ENCODE results near the gene KCNJ16.
"Not testable (repeated sequence)": the region's sequence is repeated elsewhere in the genome, so short reads cannot be mapped to it uniquely, and the experiment has no call there.

Gene KCNJ16

DNA sequence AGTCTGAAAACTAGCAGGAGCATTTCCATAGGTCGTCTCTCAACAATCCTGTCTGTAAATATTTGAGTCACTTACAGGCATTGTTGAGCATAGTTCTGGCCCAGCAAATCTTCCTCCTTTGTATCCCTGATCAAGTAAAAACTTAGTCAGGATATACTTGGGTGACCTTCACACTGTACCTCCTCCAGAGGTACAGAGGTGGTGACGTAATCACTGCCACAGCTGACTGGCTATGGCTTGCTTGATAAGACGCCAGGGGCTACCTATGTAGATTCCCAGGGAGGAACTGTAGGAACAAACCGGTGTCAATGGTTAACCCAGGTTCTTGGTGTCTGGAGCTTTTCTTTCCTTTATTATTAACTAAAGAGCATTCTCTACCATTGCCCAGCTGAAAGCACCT lies at the start of gene KCNJ16:
KCNJ16 (plus strand) TSS at position 270 of the 400 bp plus-strand sequence. CDS start 56,863 bp downstream, outside the sequence.
- no peak for DNase-seq (ENCODE audit: low read depth, low spot score)

- DNase-seq (ENCODE audit: low read depth, low spot score): no peak
These were observed 46.6 kb upstream of the KCNJ16 start for GRCh38 chr17:70028397-70028796.

- no peak for DNase-seq (ENCODE audit: low read depth, low spot score)
These were observed 45.9 kb upstream of the KCNJ16 start for GRCh38 chr17:70028978-70029767.

DNA sequence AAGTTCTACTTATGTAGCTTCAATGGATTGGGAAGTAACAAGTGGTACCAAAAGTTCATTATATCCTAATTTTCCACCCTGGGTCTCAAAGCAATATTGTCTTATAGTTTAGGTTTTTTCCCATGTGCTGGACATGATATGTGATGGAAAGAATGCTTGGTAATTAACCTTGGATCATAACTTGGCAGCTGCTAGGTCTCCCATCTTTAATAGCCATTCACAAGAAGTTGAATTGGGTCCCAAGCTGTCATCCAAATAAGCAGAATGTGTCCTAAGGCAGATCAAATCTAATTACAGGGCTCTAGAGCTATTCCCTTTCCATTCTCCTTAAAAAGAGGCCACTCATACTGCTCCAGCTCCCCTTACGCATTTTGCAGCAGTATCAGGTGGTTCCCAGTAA lies 44.7 kb upstream of the KCNJ16 start:
- DNase-seq (ENCODE audit: low read depth, low spot score): no peak

- no peak for DNase-seq (ENCODE audit: low read depth, low spot score)
These were observed 43.7 kb upstream of the KCNJ16 start for GRCh38 chr17:70031341-70031740.

GRCh38 chr17:70033165-70033564 lies 41.9 kb upstream of the KCNJ16 start:
- no peak for DNase-seq (ENCODE audit: low read depth, low spot score)

GRCh38 chr17:70034158-70034557 lies 40.9 kb upstream of the KCNJ16 start:
- DNase-seq (ENCODE audit: low read depth, low spot score): no peak

- DNase-seq (ENCODE audit: low read depth, low spot score): no peak
These were observed 37.5 kb upstream of the KCNJ16 start for GRCh38 chr17:70037498-70037897.

- no peak for DNase-seq (ENCODE audit: low read depth, low spot score)
These were observed 34.7 kb upstream of the KCNJ16 start for GRCh38 chr17:70040336-70040735.

GRCh38 chr17:70041061-70041460 lies 34.0 kb upstream of the KCNJ16 start:
- no peak for DNase-seq (ENCODE audit: low read depth, low spot score)

GRCh38 chr17:70041540-70041939 lies 33.5 kb upstream of the KCNJ16 start:
- DNase-seq (ENCODE audit: low read depth, low spot score): no peak

- not testable (repeated sequence) for DNase-seq (ENCODE audit: low read depth, low spot score)
These were observed 29.2 kb upstream of the KCNJ16 start for GRCh38 chr17:70045780-70046179.

- no peak for DNase-seq (ENCODE audit: low read depth, low spot score)
These were observed 27.2 kb upstream of the KCNJ16 start for GRCh38 chr17:70047619-70048419.

DNA sequence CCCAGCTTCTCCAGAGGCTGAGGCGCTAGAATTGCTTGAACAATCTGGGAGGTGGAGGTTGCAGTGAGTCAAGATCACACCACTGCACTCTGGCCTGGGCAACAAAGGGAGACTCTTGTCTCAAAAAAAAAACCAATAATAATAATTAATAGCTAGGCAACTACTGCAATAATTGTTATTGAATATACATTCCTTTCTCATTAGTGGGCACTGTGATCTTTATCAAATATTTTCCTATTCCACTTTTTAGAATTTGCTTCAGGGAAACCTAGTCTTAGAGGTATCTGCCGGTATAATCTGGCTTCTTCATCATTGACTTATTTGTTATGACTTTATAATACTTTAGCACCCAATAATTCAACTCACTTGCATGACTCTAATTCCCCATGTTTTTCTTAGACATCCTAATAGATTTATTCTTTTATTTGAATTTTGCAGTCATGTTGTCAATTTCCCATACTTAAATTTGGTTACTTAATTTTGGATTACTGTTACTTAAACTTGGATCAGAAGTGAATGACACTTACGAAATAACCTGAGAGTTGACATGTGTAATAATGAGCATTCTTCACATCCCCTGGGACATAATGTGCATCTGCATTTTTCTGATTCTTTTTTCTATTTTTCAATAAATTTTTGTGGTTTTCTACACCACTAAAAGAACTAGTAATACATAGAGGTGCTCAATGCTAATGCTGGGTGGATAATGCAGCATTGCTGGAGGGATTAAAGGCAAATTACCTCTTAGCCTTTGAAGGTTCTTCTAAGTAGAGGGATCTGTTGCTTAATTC lies 25.0 kb upstream of the KCNJ16 start:
- no peak for DNase-seq (ENCODE audit: low read depth, low spot score)

DNA sequence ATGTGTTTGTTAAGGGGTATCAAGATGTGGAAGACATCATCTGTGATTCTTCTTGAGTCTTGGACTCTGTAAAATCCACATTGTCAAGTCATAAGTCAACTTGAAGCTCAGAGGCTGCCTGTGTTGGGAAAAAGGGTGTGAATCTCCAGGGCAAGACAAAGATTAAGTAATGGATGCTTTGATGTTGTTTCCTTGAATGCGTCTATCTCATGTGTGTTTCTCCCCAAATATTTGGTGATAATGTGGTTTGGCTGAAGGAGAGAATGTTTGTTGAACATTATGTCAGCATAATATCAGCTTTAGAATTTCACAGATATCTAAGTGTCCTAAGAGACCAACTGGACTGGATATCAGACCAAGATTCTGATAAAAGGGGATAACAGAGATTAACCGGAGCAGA lies 24.1 kb upstream of the KCNJ16 start:
- no peak for DNase-seq (ENCODE audit: low read depth, low spot score)

- DNase-seq (ENCODE audit: low read depth, low spot score): no peak
These were observed 21.5 kb upstream of the KCNJ16 start for GRCh38 chr17:70053241-70054234.

GRCh38 chr17:70055000-70055399 lies 20.0 kb upstream of the KCNJ16 start:
- peak; percentile 0 for DNase-seq (ENCODE audit: low read depth, low spot score)

GRCh38 chr17:70059071-70059470 lies 16.0 kb upstream of the KCNJ16 start:
- DNase-seq (ENCODE audit: low read depth, low spot score): no peak

DNA sequence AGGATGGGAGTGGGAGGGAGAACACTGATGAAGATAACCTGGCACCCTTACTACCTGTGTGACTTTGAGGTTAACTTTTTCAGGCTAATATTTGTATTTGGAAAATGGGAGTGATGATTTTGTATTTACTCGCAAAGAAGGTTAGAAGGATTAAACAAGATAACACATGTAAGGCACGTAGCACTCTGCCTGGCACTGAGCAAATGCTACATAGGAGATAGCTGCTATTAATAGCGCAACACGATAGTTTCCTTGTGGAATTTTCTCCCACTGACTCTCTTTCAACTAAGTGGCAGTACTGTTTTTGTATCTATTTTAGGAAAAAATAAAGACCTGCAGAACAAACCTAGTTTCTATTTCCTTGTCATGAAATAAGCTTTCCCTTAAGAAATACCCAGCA lies 15.4 kb upstream of the KCNJ16 start:
- no peak for DNase-seq (ENCODE audit: low read depth, low spot score)

DNA sequence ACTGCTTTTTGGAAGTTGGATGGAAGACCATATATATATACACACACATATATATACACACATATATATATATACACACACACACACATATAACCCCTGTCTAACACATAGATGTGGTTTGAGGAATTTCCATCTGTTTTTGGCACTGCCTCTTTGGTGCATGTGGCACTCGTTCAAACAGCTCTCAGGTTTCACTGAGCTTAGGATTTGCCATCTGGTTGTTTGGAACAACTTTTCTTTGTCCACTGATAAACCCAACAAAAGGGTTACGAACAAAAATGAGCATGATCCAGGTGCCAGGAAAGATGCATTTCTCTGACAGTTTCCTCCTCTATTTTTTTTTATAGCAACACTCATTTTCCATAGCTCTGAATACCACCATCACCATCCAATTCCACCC lies 14.6 kb upstream of the KCNJ16 start:
- no peak for DNase-seq (ENCODE audit: low read depth, low spot score)

DNA sequence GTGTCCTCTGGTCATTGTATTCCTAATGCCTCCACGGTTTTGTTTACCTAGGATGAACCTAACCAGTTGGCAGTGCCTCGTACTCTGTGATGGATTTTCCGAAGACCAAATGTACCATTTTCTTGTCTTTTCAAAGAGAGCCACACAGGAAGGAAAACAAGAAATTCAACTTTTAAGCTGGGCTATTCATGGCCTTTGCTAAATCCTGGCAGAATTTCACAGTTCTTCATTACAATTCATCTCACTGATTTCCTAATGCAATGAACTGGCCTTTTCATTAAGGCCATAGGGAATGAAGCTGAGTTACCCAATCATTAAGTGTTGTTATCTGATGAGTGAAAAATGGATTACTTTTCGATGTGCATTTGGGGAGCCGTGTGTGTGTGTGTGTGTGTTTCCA lies 7.9 kb upstream of the KCNJ16 start:
- no peak for DNase-seq (ENCODE audit: low read depth, low spot score)
